ENCODE results near the gene PCNP.
"Not testable (repeated sequence)": the region's sequence is repeated elsewhere in the genome, so short reads cannot be mapped to it uniquely, and the experiment has no call there.

Gene PCNP, protein sequence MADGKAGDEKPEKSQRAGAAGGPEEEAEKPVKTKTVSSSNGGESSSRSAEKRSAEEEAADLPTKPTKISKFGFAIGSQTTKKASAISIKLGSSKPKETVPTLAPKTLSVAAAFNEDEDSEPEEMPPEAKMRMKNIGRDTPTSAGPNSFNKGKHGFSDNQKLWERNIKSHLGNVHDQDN

GRCh38 chr3:101573449-101574387 lies at the start of gene PCNP:
Gene PCNP (plus strand): TSS chr3:101574180. CDS start chr3:101574216, 36 bp downstream.
- peak within 1 kb of the TSS; percentile 96 for H3K4me3 ChIP-seq (ENCODE audit: low read depth, low read length)

DNA sequence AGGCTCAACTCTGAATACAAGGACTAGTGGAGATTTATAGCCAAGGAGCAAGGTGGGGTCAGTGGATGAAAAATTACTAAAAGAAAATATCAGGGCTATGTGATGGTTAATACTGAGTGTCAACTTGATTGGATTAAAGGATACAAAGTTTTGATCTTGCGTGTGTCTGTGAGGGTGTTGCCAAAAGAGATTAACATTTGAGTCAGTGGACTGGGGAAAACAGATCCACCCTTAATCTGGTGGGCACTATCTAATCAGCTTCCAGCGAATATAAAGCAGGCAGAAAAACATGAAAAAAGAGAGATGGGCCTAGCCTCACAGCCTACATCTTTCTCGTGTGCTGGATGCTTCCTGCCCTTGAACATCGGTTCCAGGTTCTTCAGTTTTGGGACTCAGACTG lies 46.5 kb upstream of the PCNP start:
- H3K4me3 ChIP-seq (ENCODE audit: low read depth, low read length), result no peak overlapping the region

GRCh38 chr3:101527906-101528305 lies 46.1 kb upstream of the PCNP start:
- no peak overlapping the region for H3K4me3 ChIP-seq (ENCODE audit: low read depth, low read length)

GRCh38 chr3:101529816-101530685 lies 43.9 kb upstream of the PCNP start:
- no peak overlapping the region for H3K4me3 ChIP-seq (ENCODE audit: low read depth, low read length)

GRCh38 chr3:101530686-101531047 lies 43.3 kb upstream of the PCNP start:
- no peak overlapping the region for H3K4me3 ChIP-seq (ENCODE audit: low read depth, low read length)

DNA sequence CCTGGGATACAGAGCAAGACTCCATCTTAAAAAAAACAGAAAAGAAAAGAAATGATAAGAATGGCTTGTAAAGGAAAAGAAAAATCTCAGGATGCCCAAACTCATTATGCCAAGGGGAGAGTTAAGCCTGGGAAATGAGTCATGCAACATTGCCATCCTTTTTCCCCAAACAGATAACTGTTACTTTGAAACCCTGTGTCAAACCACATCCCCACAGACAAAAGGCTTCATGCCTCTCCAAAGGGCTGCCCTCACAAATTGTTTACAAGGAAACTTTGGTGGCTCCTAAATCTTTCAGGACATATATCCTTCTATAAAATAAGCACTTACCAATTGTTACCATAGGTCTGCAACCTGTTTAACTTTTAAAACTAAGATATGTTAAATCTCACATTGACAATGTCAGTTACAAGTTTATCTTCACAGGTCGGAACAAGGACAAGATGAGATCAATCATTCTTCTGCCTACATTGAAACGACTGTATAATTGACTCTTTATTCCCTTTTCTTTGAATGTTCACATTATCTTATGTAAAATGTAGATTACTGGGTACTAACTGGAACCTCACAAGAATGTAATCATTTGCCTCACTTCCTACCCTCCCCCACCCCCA lies 42.4 kb upstream of the PCNP start:
- no peak overlapping the region for H3K4me3 ChIP-seq (ENCODE audit: low read depth, low read length)

GRCh38 chr3:101532783-101533602 lies 41.0 kb upstream of the PCNP start:
- H3K4me3 ChIP-seq (ENCODE audit: low read depth, low read length), result no peak overlapping the region

- no peak overlapping the region for H3K4me3 ChIP-seq (ENCODE audit: low read depth, low read length)
These were observed 40.4 kb upstream of the PCNP start for GRCh38 chr3:101533603-101533968.

GRCh38 chr3:101535221-101535620 lies 38.8 kb upstream of the PCNP start:
- H3K4me3 ChIP-seq (ENCODE audit: low read depth, low read length), result no peak overlapping the region

GRCh38 chr3:101536266-101536665 lies 37.7 kb upstream of the PCNP start:
- no peak overlapping the region for H3K4me3 ChIP-seq (ENCODE audit: low read depth, low read length)

GRCh38 chr3:101536955-101537354 lies 37.0 kb upstream of the PCNP start:
- not testable (repeated sequence) for H3K4me3 ChIP-seq (ENCODE audit: low read depth, low read length)

DNA sequence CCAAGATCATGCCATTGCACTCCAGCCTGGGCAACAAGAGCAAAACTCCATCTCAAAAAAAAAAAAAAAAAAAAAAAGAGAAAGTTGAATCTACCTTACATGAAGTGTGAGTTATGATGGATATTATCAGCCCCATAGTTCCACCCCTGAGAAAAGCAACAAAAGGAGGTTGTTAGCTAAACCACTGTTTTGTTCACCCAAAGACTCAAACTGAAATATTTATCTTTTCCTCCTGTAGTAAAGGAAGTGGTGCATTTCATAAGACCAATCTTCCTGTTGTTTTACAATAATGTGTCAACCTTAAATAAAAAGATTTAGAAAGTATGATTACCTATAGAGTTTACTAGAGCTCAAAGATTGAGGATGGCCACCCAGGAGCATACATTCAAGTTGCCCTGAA lies 31.0 kb upstream of the PCNP start:
- no peak overlapping the region for H3K4me3 ChIP-seq (ENCODE audit: low read depth, low read length)

DNA sequence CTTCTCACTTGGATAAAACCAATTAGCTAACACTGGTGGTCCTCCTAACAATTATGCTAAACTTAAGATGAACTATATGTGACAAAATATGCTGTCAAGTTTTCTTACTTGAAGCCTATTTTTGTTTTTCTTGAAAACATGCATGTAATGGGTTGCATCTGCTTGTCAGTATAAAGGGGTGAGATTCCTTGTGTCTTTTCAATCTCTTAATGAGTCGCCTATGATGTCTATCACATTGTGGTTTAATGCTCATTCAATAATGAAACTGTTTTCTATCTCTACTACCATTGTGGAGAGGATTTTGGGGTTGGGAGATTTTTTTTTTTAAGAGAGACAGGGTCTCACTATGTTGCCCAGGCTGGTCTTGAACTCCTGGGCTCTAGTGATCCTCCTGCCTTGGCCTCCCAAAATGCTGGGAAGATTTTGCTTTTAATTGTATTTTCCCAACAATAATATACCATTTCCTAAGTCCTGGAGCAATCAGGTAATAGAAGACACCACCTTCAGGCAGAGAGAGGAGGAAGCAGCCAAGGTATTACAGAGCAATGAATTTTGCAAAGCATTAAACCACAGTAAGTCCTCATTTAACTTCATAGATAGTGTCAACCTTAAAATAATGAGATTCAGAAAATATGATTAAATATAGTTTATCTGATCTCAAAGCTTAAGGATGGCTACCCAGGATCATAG lies 29.7 kb upstream of the PCNP start:
- no peak overlapping the region for H3K4me3 ChIP-seq (ENCODE audit: low read depth, low read length)

- H3K4me3 ChIP-seq (ENCODE audit: low read depth, low read length), result no peak overlapping the region
These were observed 25.4 kb upstream of the PCNP start for GRCh38 chr3:101548527-101549105.

DNA sequence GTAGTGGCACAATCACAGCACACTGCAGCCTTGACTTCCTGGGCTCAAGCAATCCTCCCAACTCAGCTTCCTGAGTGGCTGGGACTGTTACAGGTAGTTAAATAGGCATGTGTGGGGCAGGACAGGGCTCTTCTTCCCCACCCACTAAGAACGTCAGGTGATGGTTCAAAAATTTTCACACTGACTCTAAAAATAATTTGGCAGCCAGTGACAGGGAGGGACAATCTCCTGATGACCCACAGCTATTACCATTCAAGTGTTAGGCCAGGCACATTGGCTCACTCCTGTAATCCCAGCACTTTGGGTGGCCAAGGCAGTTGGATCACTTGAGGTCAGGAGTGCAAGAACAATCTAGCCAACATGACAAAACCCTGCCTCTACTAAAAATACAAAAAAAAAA lies 24.5 kb upstream of the PCNP start:
- H3K4me3 ChIP-seq (ENCODE audit: low read depth, low read length), result no peak overlapping the region

GRCh38 chr3:101551359-101552081 lies 22.5 kb upstream of the PCNP start:
- H3K4me3 ChIP-seq (ENCODE audit: low read depth, low read length), result not testable (repeated sequence)

- H3K4me3 ChIP-seq (ENCODE audit: low read depth, low read length), result not testable (repeated sequence)
These were observed 20.6 kb upstream of the PCNP start for GRCh38 chr3:101553381-101553780.

DNA sequence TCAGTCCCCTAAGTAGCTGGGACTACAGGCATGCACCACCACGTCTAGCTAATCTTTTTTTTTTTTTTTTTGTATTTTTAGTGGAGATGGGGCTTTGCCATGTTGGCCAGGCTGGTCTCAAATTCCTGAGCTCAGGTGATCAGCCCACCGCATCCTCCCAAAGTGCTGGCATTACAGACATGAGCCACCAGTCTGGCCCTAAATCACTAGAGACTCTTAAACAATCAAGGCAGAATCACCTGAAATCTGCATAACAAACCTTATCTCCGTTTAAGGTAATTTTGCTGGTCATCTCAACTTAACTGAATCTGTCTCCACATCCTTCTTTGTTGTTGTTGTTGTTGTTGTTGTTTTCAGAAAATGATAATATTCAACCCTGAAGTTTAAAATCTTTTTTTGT lies 17.9 kb upstream of the PCNP start:
- no peak overlapping the region for H3K4me3 ChIP-seq (ENCODE audit: low read depth, low read length)
